GM18861 (cell line): ENCODE measurements around the gene C20orf96.
"Not testable (repeated sequence)": the region's sequence is repeated elsewhere in the genome, so short reads cannot be mapped to it uniquely, and the experiment has no call there.

Source experiments
- ATAC-seq: cut with Tn5 transposase; IDR thresholded peaks from one replicate; pipeline ENCODE4 v1.9.1; 2021; ENCODE audit not compliant: unreplicated experiment

C20orf96 gene

GRCh38 chr20:237929-238328 lies 52.6 kb downstream of the C20orf96 start:
- no peak for ATAC-seq

GRCh38 chr20:237489-237888 lies 53.1 kb downstream of the C20orf96 start:
- no peak for ATAC-seq

DNA sequence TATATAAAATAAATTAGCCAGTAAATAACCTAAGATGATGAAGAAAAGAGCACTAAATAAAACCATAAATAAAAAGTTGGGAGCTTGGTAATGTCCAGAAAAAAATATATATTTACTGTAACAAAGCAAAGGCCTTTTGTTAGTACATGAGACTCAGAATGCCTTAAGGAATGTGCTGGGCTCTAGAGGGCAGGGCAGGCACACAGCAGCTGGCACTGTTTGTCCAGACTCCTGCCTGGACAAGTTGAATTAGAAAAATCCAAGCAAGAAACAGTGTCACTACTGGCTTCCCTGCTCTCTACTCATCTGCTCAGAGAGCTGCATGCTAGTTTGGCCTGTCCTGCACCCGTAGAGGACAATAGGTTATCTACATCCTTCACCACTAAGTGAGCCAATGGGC lies 54.7 kb downstream of the C20orf96 start:
- ATAC-seq, result no peak

GRCh38 chr20:227439-228105 lies 63.0 kb downstream of the C20orf96 start:
- no peak for ATAC-seq

GRCh38 chr20:226958-227357 lies 63.6 kb downstream of the C20orf96 start, which contains the start of gene DEFB129:
Gene DEFB129, plus strand, starts transcription at chr20:227258. Its CDS starts 31 bp downstream, at chr20:227289.
- no peak for ATAC-seq

DNA sequence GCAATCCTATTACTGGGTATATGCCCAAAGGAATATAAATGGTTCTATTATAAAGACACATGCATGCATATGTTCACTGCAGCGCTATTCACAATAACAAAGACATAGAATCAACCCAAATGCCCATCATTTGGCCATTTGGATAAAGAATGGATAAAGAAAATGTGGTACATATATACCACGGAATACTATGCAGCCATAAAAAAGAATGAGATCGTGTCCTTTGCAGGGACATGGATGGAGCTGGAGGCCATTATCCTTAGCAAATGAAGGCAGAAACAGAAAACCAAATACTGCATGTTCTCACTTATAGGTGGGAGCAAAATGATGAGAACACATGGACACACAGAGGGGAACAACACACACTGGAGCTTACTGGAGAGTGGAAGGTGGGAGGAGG lies 64.7 kb downstream of the C20orf96 start:
- not testable (repeated sequence) for ATAC-seq

DNA sequence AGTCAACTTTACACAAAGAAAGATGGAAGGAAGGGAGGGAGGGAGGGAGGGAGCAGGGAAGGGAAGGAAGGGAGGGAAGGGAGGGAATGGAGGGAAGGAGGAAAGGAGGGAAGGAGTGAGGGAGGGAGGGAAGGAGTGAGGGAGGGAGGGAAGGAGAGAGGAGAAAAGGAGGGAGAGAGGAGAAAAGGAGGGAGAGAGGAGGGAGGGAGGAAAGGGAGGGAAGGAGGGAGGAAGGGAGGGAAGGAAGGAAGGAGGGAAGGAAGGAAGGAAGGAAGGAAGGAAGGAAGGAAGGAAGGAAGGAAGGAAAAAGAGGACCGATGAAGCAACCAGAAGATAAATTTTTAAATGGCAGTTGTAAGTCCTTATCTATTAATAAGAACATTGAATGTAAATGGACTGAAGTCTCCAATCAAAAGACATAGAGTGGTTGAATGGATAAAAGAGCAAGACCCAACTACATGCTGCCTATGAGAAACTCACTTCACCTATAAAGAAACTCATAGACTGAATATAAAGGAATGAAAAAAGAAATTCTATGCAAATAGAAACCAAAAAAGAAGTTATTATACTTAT lies 69.2 kb downstream of the C20orf96 start:
- no peak for ATAC-seq
